HEK293T (cell line): Measurements from ENCODE around the gene PIEZO2.

Experiments used
- BHLHE40 ChIP-seq: fragments of 450-650 bp; IDR thresholded peaks from 2 replicates; pipeline ENCODE4 v1.6.1; 2016; ENCODE audit warnings: mild to moderate bottlenecking, moderate library complexity, borderline replicate concordance
- CTBP1 ChIP-seq: fragments of 450-650 bp; IDR thresholded peaks from 2 replicates; pipeline ENCODE4 v1.6.1; 2016; ENCODE audit warnings: borderline replicate concordance
- FOXA1 ChIP-seq: fragments of 450-650 bp; IDR thresholded peaks from 2 replicates; pipeline ENCODE4 v1.6.1; 2016; ENCODE audit warnings: mild to moderate bottlenecking
- FOXM1 ChIP-seq: fragments of 450-650 bp; IDR thresholded peaks from 2 replicates; pipeline ENCODE4 v1.6.1; 2017; ENCODE audit warnings: mild to moderate bottlenecking, borderline replicate concordance
- L3MBTL2 ChIP-seq: fragments of 450-650 bp; conservative IDR thresholded peaks from 2 replicates; pipeline ENCODE4 v1.6.1; 2016; ENCODE audit warnings: mild to moderate bottlenecking
- LEF1 ChIP-seq: fragments of 450-650 bp; IDR thresholded peaks from 2 replicates; pipeline ENCODE4 v1.6.1; 2017; ENCODE audit warnings: mild to moderate bottlenecking, borderline replicate concordance
- NFRKB ChIP-seq: fragments of 450-650 bp; IDR thresholded peaks from 2 replicates; pipeline ENCODE4 v1.6.1; 2016; ENCODE audit warnings: mild to moderate bottlenecking, moderate library complexity
- PKNOX1 ChIP-seq: fragments of 450-650 bp; IDR thresholded peaks from 2 replicates; pipeline ENCODE4 v1.6.1; 2016
- SP1 ChIP-seq: fragments of 450-650 bp; IDR thresholded peaks from 2 replicates; pipeline ENCODE4 v1.6.1; 2017
- SUZ12 ChIP-seq: fragments of 450-650 bp; IDR thresholded peaks from 2 replicates; pipeline ENCODE4 v1.6.1; 2016; ENCODE audit warnings: mild to moderate bottlenecking
- TARDBP ChIP-seq: fragments of 450-650 bp; IDR thresholded peaks from 2 replicates; pipeline ENCODE4 v1.6.1; 2016

- no peak for TF ChIP-seq PKNOX1
- no peak for TF ChIP-seq TARDBP
- TF ChIP-seq FOXA1 = no peak
- TF ChIP-seq BHLHE40 = no peak
- no peak for TF ChIP-seq FOXM1
- no peak for TF ChIP-seq L3MBTL2
- no peak for TF ChIP-seq SP1
- TF ChIP-seq CTBP1 = no peak
- no peak for TF ChIP-seq SUZ12
- no peak for TF ChIP-seq NFRKB
- TF ChIP-seq LEF1 = no peak
Observed at GRCh38 chr18:11118051-11118766, 31.2 kb downstream of the PIEZO2 start.
